Cardiac ventricle fibroblast (primary cell): ENCODE results near the gene SLC12A6. TPM values are rescaled to one million over a fixed set of nuclear protein-coding genes. Genes with fewer than 3 reads are reported as not detected.

Experiments
- total RNA-seq: library from RNA; depleted of rRNA; stranded (reverse); fragments of >200 nt; gene quantifications from 2 replicates; pipeline ENCODE4 v1.2.3, GENCODE V29; 2015

SLC12A6 gene
- total RNA-seq, result 11.3 and 12.4 TPM in 2 replicates

DNA sequence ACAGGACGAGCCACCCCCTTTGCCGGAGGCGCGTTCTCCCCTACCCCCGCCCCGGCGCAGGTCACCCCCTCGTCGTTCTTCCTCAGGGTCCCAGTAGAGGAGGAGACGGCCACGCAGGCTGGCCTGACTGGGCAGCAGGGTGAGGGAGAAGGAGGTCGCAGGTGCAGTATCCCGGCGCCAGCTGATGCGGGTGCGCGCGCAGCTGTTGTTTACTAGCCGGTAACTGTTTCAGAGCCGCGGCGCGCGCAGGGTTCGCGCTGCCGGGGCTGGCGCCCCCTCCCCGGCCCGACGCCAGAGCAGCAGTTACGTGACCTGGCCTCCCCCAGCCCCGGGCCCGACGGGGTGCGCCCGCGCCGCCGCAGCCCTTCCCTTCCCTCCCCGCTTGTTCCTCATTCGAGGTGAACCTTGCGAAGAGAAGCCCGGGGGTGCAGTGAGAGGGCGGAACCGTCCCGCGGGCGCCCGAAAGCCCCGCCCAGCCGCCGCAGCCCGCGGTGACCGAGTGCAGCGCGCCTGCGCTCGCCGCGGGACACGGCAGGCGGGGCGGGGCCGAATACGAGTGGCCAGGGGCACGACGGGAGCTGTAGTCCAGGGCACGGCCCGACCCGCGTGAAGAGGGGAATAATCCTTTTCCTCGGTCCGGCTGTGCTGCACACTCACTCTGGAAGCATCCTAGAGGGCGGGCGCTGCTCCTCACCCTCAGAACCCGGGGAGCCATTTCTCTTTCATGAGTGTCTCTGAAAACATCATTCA lies at the start of gene SLC12A6:
Gene SLC12A6, minus strand, starts transcription at position 225 of the 750 bp plus-strand sequence. CDS start 1,101 bp downstream, outside the sequence.

DNA sequence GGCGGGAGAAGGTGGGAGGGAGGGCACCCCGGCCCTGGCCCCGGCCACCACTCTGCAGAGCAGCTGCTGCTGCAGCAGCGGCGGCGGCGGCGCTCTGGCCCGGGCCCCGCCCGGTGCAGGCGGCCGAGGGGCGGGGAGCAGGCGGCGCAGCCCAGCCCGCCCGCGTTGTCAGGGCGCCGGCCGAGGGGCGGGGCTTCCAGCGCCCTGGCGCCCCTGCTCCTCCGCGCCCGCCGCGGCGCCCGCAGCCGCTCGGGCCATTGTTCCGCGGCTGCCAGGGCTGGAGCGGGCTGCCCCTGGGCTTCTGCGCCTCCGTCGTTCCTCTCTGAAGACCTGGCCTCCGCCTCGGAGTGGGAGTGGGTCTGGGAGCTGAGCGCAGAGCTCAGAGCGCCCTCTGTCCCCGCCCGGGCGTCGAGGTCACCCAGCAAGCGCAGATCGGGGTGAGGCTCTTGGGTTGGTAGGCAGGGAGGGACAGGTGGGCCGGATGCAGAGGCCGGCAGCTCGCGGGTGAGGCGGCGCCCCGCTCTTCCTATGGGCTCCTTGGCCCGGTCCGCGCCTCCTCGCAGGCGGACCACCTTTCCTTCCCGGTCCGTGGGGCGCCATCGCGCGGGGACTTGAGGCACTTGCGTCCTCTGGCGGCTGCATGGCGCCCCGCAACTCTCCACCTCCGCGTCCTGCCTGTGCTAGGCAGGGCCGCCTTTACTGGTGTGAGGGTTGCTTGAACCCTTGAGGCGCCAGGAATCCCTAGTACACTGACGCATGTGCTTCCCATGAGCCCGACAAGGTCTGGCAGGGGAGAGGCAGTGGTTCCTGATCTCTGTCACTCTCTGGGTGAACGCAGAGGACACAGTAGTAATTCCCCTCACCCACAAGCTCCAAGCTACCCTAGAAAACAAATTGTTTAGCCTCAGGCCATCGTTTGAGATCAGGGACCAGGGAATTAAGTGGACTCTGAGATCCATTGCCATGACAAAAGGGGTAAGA lies 29.8 kb upstream of the SLC12A6 start, which contains the start of gene LPCAT4:
Gene LPCAT4, minus strand, starts transcription at position 96 of the 981 bp plus-strand sequence. CDS start 96 bp downstream, outside the sequence.

DNA sequence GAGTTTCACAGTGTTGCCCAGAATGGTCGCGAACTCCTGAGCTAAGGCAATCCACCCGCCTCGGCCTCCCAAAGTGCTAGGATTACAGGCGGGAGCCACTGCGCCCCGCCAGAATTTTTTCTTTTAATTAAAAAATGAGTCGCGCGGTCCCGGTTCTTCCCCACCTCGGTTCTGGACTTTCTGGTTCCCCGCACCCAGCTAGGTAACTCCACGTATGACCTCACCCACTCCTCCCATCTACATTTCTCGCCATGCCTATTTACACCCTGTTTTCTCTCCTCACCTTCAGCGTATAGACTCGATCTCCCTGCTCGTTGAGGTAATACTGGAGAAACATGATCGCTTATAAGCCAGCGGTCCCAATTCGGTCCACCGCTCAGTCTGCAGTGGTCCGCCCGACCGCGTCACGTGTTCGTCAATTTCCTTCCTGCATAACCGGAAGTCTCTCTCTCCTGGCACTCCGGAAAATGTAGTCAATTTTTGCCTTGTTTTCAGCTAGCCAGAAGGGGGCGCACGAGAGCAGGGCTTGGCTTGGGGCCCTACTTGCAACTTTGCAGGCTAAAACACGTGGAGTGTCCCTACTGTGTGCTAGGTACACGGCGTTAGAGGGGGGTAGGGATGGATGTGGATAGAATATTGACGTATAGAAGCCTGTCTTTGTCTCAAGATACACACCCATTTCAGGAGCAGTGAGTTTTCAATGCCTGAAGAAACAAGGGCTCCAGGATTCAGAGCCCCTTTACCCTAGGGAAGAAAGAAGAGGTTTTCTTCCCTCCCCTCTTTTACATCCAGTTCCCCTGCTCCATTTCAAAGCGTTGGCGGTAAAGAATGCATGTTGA lies 5.4 kb upstream of the SLC12A6 start, which contains the start of the genes NOP10 and NUTM1:
Gene NOP10, minus strand, starts transcription at position 400 of the 839 bp plus-strand sequence. Its CDS starts 63 bp downstream, at position 337.
Gene NUTM1, plus strand, starts transcription at position 579 of the 839 bp plus-strand sequence. CDS start 382 bp downstream, outside the sequence.

GRCh38 chr15:34209421-34210282 lies 127.9 kb downstream of the SLC12A6 start, which contains the start of gene KATNBL1:
Gene KATNBL1, minus strand, starts transcription at chr15:34210096. Its CDS starts 46,420 bp downstream, at chr15:34163676.

Other genes with a start within 250 kb of the SLC12A6 start
- 59.3 and 76.5 TPM in 2 replicates for gene EMC7, start 235.9 kb downstream of the SLC12A6 start, total RNA-seq
- 1.1 and 1.3 TPM in 2 replicates for gene PGBD4, start 235.7 kb downstream of the SLC12A6 start, total RNA-seq
- gene KATNBL1, start 127.7 kb downstream of the SLC12A6 start, total RNA-seq, result 31.2 and 36.1 TPM in 2 replicates
- gene EMC4, start 112.8 kb downstream of the SLC12A6 start, total RNA-seq, result 166 and 173 TPM in 2 replicates
- 212 and 225 TPM in 2 replicates for gene NOP10, start 5.4 kb upstream of the SLC12A6 start, total RNA-seq
- gene NUTM1, start 5.5 kb upstream of the SLC12A6 start, total RNA-seq, result not detected in 2 replicates
- 6.5 and 9.9 TPM in 2 replicates for gene LPCAT4, start 29.4 kb upstream of the SLC12A6 start, total RNA-seq
- gene GOLGA8A, start 100.0 kb upstream of the SLC12A6 start, total RNA-seq, result 9.3 and 14.0 TPM in 2 replicates
- gene GOLGA8B, start 245.9 kb upstream of the SLC12A6 start, total RNA-seq, result 20.6 and 45.0 TPM in 2 replicates